GM23338 (cell line): ENCODE data around the gene HOXD8. TPM values are rescaled to one million over a fixed set of nuclear protein-coding genes. Genes with fewer than 3 reads are reported as not detected.
A peak's percentile ranks its signal among the peaks of the same experiment; 100 is the strongest.

Experiments used
- ATAC-seq: fragments of 200-7000 bp; cut with Tn5 transposase; 3 replicates; pipeline ENCODE4 v1.9.1; 2020
- DNase-seq: peaks from one replicate; pipeline ENCODE4 v3.0.0-alpha.2; 2015; ENCODE audit warnings: low spot score
- H2AFZ ChIP-seq: fragments of 200-600 bp; sonication (generic); 2 replicates; pipeline ENCODE4 v1.8.0; 2016; ENCODE audit warnings: antibody characterized with exemption, mild to moderate bottlenecking, moderate library complexity
- H3F3A ChIP-seq: fragments of 200-600 bp; sonication (generic); replicated peaks from 2 replicates; pipeline ENCODE4 v1.8.0; 2017; ENCODE audit warnings: antibody characterized with exemption, mixed run types, low read depth
- H3K27ac ChIP-seq: fragments of 200-600 bp; sonication (generic); 2 replicates; pipeline ENCODE4 v1.6.1; 2016; ENCODE audit warnings: low read depth
- H3K27me3 ChIP-seq: fragments of 200-600 bp; sonication (generic); 2 replicates; pipeline ENCODE4 v1.8.0; 2016; ENCODE audit warnings: mild to moderate bottlenecking, mixed run types, moderate library complexity; ENCODE audit not compliant: insufficient read depth
- H3K36me3 ChIP-seq: fragments of 200-600 bp; sonication (generic); 2 replicates; pipeline ENCODE4 v1.8.0; 2016; ENCODE audit warnings: mild to moderate bottlenecking; ENCODE audit not compliant: insufficient read depth
- H3K4me1 ChIP-seq: fragments of 200-600 bp; sonication (generic); 2 replicates; pipeline ENCODE4 v1.8.0; 2016; ENCODE audit warnings: mild to moderate bottlenecking, moderate library complexity; ENCODE audit not compliant: insufficient read depth
- H3K4me2 ChIP-seq: fragments of 200-600 bp; sonication (generic); 2 replicates; pipeline ENCODE4 v1.7.1; 2017; ENCODE audit warnings: mixed run types
- H3K4me3 ChIP-seq: fragments of 200-600 bp; sonication (generic); 2 replicates; pipeline ENCODE4 v1.6.1; 2016; ENCODE audit warnings: mixed run types
- H3K79me2 ChIP-seq: fragments of 200-600 bp; sonication (generic); replicated peaks from 2 replicates; pipeline ENCODE4 v1.8.0; 2017; ENCODE audit warnings: mild to moderate bottlenecking; ENCODE audit not compliant: insufficient read depth
- H3K9me2 ChIP-seq: fragments of 200-600 bp; sonication (generic); 2 replicates; pipeline ENCODE4 v1.8.0; 2017; ENCODE audit not compliant: insufficient read depth
- H4K20me1 ChIP-seq: fragments of 200-600 bp; sonication (generic); replicated peaks from 2 replicates; pipeline ENCODE4 v1.8.0; 2017; ENCODE audit warnings: mild to moderate bottlenecking; ENCODE audit not compliant: insufficient read depth
- H3K27ac Mint-ChIP-seq: 2 replicates; pipeline ENCODE4 v1.8.0; 2020; ENCODE audit warnings: inconsistent platforms, mild to moderate bottlenecking, moderate library complexity, mixed read lengths
- H3K27me3 Mint-ChIP-seq: 3 replicates; pipeline ENCODE4 v1.8.0; 2022; ENCODE audit warnings: low read depth, mild to moderate bottlenecking, moderate library complexity, mixed read lengths, inconsistent platforms; ENCODE audit not compliant: insufficient read depth, poor library complexity
- H3K36me3 Mint-ChIP-seq: 3 replicates; pipeline ENCODE4 v1.8.0; 2021; ENCODE audit warnings: low read depth, mild to moderate bottlenecking, inconsistent platforms, moderate library complexity, mixed read lengths
- H3K4me1 Mint-ChIP-seq: 3 replicates; pipeline ENCODE4 v1.8.0; 2020; ENCODE audit warnings: mild to moderate bottlenecking, inconsistent platforms, mixed read lengths
- H3K4me3 Mint-ChIP-seq: 3 replicates; pipeline ENCODE4 v1.8.0; 2021; ENCODE audit warnings: moderate library complexity, mild to moderate bottlenecking, inconsistent platforms, mixed read lengths
- H3K9me3 Mint-ChIP-seq: 3 replicates; pipeline ENCODE4 v1.8.0; 2020; ENCODE audit warnings: moderate library complexity, mild to moderate bottlenecking, inconsistent platforms, mixed read lengths
- EZH2 ChIP-seq: fragments of 200-600 bp; sonication (generic); IDR thresholded peaks from one replicate; pipeline ENCODE4 v1.8.0; 2017; ENCODE audit warnings: antibody characterized with exemption, mild to moderate bottlenecking, low read depth; ENCODE audit not compliant: unreplicated experiment
- EZH2phosphoT487 ChIP-seq: fragments of 200-600 bp; sonication (generic); IDR thresholded peaks from one replicate; pipeline ENCODE4 v1.8.1; 2018; ENCODE audit warnings: antibody characterized with exemption; ENCODE audit not compliant: unreplicated experiment
- NANOG ChIP-seq: IDR thresholded peaks from 2 replicates; pipeline ENCODE4 v1.6.1; 2016; ENCODE audit warnings: antibody characterized with exemption, borderline replicate concordance
- POLR2AphosphoS5 ChIP-seq: IDR thresholded peaks from 2 replicates; pipeline ENCODE4 v1.6.1; 2016; ENCODE audit warnings: antibody characterized with exemption, low read depth
- STAT1 ChIP-seq: IDR thresholded peaks from one replicate; pipeline ENCODE4 v1.6.1; 2016; ENCODE audit warnings: antibody characterized with exemption; ENCODE audit not compliant: unreplicated experiment
- polyA plus RNA-seq: library from polyadenylated mRNA; unstranded; fragments of >200 nt; fragmentation: Nextera tagmentation; extraction: Ambion mirVana; gene quantifications from 2 replicates; pipeline ENCODE4 v1.2.1, GENCODE V29; 2016
- total RNA-seq: library from RNA; depleted of rRNA; stranded (reverse); fragments of >200 nt; shearing (Covaris generic); gene quantifications from 2 replicates; pipeline ENCODE4 v1.2.3, GENCODE V29; 2014
- TF ChIP-seq, protein P1 (sequence below), 2 experiments: fragments of 200-600 bp in 1 of 2; sonication (generic) in 1 of 2; conservative IDR thresholded peaks; 2 replicates each; pipeline versions ENCODE4 v1.5.1 to v1.6.1; 2016 to 2017; ENCODE audit warnings: antibody characterized with exemption in 2 of 2, low read depth in 2 of 2, mild to moderate bottlenecking in 2 of 2, moderate library complexity in 1 of 2
- TF ChIP-seq, protein P2 (sequence below): fragments of 250-450 bp; sonication (Bioruptor Pico); IDR thresholded peaks from 2 replicates; pipeline ENCODE4 v1.5.0; 2020; ENCODE audit warnings: mild to moderate bottlenecking, moderate library complexity
- TF ChIP-seq, protein P3 (sequence below): IDR thresholded peaks from 2 replicates; pipeline ENCODE4 v1.6.1; 2016; ENCODE audit warnings: antibody characterized with exemption

HOXD8 gene
- total and polyA plus RNA-seq, 2 experiments from 2014 or later = not detected

DNA sequence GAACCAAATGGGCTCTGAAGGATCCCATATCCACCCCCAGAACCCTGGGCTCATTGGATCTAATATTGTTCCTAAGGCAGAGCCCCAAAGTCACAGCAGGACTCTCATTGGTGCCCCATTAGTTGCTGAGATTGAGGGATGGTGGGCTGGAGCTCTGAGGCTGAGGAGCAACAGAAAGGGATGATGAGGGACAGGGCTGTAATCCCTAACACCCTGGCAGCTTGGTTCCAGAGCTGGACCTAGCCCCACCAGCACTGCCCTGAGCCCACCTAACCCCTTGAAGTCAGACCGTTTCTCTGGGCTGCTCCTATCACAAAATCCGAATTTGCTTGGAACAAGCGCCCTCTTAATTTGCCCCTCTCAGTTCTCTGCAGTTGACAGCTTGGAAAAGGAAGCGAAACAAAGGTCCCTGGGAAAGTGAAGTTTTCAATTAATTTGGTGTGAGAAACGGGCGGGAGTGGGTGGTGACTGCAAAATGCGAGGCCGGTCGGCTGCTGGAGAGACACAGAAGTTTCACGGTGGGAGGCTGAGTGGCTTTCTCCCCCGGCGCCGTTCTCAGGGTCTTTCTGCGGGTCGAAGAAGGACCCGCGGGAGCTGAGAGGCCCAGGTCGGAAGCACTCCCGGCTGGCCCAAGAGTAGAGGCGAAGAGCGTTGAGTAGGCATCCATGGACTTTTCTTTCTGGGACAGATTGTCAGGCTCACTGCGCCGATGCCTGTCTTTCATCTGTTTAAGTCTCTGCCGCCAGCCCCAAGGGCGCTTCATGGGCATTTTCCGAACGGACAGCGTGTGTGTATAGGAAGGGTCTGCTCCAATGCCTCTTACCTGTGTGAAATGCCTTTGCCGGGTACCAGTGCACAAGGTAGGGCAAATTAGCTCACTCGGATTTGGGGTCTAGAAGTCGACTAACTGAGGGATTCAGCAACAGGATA is 37.9 kb upstream of the HOXD8 start:
- Histone ChIP-seq H2AFZ (no peak overlapping the region), H3K4me1 (peaks cover 56% of the 10 kb centered on the region), H3K4me3 (peak overlapping the region; percentile 42; the same call in 1 of the 2 replicates), H3K36me3 (no peaks in the 10 kb centered on the region), H3K27me3 (peaks cover 99% of the 10 kb centered on the region), H3K9me2 (no peaks in the 10 kb centered on the region), H3K27ac (no peak overlapping the region), H3K79me2 (no peaks in the 10 kb centered on the region), H3K4me2 (peak overlapping the region; percentile 35), H3F3A (peaks cover 51% of the 10 kb centered on the region), H4K20me1 (peaks cover 38% of the 10 kb centered on the region)
- peak; percentile 1; the same call in 2 of the 3 replicates for ATAC-seq
- Mint-ChIP-seq H3K9me3 (peaks cover 7% of the 10 kb centered on the region; the same call in 2 of the 3 replicates), H3K27me3 (peaks cover 95% of the 10 kb centered on the region), H3K27ac (no peak overlapping the region), H3K36me3 (no peaks in the 10 kb centered on the region; the same call in 2 of the 3 replicates), H3K4me1 (peaks cover 28% of the 10 kb centered on the region), H3K4me3 (peak overlapping the region; percentile 37)
- TF ChIP-seq, protein P1, sequence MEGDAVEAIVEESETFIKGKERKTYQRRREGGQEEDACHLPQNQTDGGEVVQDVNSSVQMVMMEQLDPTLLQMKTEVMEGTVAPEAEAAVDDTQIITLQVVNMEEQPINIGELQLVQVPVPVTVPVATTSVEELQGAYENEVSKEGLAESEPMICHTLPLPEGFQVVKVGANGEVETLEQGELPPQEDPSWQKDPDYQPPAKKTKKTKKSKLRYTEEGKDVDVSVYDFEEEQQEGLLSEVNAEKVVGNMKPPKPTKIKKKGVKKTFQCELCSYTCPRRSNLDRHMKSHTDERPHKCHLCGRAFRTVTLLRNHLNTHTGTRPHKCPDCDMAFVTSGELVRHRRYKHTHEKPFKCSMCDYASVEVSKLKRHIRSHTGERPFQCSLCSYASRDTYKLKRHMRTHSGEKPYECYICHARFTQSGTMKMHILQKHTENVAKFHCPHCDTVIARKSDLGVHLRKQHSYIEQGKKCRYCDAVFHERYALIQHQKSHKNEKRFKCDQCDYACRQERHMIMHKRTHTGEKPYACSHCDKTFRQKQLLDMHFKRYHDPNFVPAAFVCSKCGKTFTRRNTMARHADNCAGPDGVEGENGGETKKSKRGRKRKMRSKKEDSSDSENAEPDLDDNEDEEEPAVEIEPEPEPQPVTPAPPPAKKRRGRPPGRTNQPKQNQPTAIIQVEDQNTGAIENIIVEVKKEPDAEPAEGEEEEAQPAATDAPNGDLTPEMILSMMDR (conservative IDR thresholded peaks at IDR 0.05; ENCODE audit: low read depth in 2 of 2) = no peak
- no peak for TF ChIP-seq POLR2AphosphoS5
- TF ChIP-seq EZH2phosphoT487 = peak; percentile 96
- TF ChIP-seq EZH2 = peak; percentile 95
- DNase-seq = peak; percentile 45

DNA sequence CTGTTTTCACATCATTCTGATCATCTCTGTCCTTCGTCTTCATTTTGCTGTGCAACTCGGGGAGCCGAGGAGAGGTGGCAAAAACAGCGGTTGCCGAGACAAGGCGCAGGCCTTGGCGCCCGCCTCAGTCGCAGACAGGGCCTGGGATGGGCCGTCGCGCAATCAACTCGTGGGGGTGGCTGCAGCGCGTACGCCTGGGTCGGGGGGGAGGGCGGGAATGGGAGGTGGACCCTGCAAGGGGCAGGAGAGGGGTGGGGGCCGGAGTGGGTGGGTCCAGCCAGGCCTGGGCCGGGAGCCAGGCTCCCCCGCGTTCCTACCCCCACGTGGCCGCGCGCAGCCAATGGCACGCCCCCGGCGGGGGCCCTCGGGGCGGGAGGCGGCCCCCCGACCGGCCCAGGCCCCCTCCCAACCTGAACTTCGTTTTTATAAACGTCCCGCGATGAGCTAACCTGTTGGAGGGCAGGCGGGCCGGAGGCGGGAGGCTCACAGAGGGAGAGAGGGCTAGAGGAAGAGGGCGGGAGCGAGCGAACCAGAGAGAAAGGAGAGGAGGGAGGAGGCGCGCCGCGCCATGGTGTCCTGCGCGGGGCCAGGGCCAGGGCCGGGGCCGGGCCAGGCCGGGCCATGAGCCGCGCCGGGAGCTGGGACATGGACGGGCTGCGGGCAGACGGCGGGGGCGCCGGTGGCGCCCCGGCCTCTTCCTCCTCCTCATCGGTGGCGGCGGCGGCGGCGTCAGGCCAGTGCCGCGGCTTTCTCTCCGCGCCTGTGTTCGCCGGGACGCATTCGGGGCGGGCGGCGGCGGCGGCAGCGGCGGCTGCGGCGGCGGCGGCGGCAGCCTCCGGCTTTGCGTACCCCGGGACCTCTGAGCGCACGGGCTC is 37.0 kb upstream of the HOXD8 start, which contains the start of gene HOXD13:
TSS of gene HOXD13 (plus strand) at position 452 of the 875 bp plus-strand sequence. CDS start at position 622, 170 bp downstream.
- Mint-ChIP-seq H3K36me3 (no peaks in the 10 kb centered on the region; the same call in 2 of the 3 replicates), H3K9me3 (peaks cover 4% of the 10 kb centered on the region; the same call in 2 of the 3 replicates), H3K4me3 (peak within 1 kb of the TSS; percentile 54), H3K27ac (no peak within 1 kb of the TSS), H3K27me3 (peaks cover 95% of the 10 kb centered on the region), H3K4me1 (peaks cover 33% of the 10 kb centered on the region)
- H4K20me1 ChIP-seq = peaks cover 33% of the 10 kb centered on the region
- ATAC-seq (peak; percentile 49), DNase-seq (peak; percentile 88)
- no peaks in the 10 kb centered on the region for H3K79me2 ChIP-seq
- peak within 1 kb of the TSS; percentile 47 for H3K4me3 ChIP-seq
- no peaks in the 10 kb centered on the region for H3K9me2 ChIP-seq
- H3K27me3 ChIP-seq = peaks cover 94% of the 10 kb centered on the region
- peak within 1 kb of the TSS; percentile 38; the same call in 1 of the 2 replicates for H2AFZ ChIP-seq
- peaks cover 48% of the 10 kb centered on the region for H3F3A ChIP-seq
- no peaks in the 10 kb centered on the region for H3K36me3 ChIP-seq
- H3K27ac ChIP-seq = no peak within 1 kb of the TSS
- H3K4me2 ChIP-seq = peak within 1 kb of the TSS; percentile 76
- peaks cover 49% of the 10 kb centered on the region for H3K4me1 ChIP-seq
- TF ChIP-seq NANOG = no peak
- no peak for TF ChIP-seq POLR2AphosphoS5
- TF ChIP-seq, protein P2, sequence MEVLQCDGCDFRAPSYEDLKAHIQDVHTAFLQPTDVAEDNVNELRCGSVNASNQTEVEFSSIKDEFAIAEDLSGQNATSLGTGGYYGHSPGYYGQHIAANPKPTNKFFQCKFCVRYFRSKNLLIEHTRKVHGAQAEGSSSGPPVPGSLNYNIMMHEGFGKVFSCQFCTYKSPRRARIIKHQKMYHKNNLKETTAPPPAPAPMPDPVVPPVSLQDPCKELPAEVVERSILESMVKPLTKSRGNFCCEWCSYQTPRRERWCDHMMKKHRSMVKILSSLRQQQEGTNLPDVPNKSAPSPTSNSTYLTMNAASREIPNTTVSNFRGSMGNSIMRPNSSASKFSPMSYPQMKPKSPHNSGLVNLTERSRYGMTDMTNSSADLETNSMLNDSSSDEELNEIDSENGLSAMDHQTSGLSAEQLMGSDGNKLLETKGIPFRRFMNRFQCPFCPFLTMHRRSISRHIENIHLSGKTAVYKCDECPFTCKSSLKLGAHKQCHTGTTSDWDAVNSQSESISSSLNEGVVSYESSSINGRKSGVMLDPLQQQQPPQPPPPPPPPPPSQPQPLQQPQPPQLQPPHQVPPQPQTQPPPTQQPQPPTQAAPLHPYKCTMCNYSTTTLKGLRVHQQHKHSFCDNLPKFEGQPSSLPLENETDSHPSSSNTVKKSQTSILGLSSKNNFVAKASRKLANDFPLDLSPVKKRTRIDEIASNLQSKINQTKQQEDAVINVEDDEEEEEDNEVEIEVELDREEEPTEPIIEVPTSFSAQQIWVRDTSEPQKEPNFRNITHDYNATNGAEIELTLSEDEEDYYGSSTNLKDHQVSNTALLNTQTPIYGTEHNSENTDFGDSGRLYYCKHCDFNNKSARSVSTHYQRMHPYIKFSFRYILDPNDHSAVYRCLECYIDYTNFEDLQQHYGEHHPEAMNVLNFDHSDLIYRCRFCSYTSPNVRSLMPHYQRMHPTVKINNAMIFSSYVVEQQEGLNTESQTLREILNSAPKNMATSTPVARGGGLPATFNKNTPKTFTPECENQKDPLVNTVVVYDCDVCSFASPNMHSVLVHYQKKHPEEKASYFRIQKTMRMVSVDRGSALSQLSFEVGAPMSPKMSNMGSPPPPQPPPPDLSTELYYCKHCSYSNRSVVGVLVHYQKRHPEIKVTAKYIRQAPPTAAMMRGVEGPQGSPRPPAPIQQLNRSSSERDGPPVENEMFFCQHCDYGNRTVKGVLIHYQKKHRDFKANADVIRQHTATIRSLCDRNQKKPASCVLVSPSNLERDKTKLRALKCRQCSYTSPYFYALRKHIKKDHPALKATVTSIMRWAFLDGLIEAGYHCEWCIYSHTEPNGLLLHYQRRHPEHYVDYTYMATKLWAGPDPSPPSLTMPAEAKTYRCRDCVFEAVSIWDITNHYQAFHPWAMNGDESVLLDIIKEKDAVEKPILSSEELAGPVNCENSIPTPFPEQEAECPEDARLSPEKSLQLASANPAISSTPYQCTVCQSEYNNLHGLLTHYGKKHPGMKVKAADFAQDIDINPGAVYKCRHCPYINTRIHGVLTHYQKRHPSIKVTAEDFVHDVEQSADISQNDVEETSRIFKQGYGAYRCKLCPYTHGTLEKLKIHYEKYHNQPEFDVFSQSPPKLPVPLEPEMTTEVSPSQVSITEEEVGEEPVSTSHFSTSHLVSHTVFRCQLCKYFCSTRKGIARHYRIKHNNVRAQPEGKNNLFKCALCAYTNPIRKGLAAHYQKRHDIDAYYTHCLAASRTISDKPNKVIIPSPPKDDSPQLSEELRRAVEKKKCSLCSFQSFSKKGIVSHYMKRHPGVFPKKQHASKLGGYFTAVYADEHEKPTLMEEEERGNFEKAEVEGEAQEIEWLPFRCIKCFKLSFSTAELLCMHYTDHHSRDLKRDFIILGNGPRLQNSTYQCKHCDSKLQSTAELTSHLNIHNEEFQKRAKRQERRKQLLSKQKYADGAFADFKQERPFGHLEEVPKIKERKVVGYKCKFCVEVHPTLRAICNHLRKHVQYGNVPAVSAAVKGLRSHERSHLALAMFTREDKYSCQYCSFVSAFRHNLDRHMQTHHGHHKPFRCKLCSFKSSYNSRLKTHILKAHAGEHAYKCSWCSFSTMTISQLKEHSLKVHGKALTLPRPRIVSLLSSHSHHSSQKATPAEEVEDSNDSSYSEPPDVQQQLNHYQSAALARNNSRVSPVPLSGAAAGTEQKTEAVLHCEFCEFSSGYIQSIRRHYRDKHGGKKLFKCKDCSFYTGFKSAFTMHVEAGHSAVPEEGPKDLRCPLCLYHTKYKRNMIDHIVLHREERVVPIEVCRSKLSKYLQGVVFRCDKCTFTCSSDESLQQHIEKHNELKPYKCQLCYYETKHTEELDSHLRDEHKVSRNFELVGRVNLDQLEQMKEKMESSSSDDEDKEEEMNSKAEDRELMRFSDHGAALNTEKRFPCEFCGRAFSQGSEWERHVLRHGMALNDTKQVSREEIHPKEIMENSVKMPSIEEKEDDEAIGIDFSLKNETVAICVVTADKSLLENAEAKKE = no peak
- peak; percentile 17 for TF ChIP-seq EZH2phosphoT487
- TF ChIP-seq STAT1 = no peak
- TF ChIP-seq, protein P3, sequence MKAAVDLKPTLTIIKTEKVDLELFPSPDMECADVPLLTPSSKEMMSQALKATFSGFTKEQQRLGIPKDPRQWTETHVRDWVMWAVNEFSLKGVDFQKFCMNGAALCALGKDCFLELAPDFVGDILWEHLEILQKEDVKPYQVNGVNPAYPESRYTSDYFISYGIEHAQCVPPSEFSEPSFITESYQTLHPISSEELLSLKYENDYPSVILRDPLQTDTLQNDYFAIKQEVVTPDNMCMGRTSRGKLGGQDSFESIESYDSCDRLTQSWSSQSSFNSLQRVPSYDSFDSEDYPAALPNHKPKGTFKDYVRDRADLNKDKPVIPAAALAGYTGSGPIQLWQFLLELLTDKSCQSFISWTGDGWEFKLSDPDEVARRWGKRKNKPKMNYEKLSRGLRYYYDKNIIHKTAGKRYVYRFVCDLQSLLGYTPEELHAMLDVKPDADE = no peak
- peak; percentile 85 for TF ChIP-seq EZH2
